ENCODE measurements around the gene DAPK2.
"Not testable (repeated sequence)": the region's sequence is repeated elsewhere in the genome, so short reads cannot be mapped to it uniquely, and the experiment has no call there.

Gene DAPK2

DNA sequence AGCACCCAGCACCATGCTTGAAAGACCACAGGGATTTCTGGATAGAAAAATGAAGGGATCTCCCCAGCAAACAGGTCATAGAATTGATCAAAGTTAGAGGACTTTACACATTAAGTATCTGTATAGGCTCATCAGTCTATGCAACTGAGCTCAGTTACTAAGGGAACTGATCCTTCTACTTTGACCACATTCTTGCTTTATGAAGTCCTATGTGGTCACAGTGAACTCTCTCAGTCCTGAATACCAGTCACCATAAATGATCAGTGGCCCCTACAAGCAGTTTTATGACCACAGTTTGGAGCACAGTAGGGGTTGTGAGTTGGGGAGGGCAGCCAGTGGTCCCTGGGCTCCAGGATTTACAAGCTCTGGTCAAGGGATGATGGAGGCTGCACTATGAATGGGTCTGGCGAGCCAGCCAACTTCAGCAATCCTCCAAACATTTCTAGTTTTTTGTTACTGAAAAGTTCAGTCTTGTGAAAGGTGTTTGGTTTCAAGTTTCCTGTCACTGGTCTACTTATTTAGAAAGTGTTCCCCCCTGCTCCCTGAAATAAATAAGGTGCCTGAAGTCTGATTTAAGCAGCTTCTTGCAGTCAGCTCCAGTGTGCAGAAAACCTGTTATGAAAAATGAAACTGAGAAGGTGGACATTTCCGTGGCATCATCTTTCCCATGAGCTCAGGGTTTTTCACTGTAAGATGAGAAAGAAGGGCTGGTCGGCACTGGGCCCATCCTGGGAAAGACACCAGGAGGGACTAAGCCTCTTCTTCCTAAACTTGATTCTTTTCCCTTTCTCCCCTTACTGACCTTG lies 75.5 kb downstream of the DAPK2 start:
- Histone ChIP-seq H3K4me3 (ENCODE audit: low read depth, low read length) (no peak overlapping the region), H3K36me3 (no peaks in the 10 kb centered on the region), H3K27me3 (ENCODE audit: insufficient read depth, low read depth, severe bottlenecking) (no peaks in the 10 kb centered on the region), H3K9me3 (ENCODE audit: severe bottlenecking) (no peaks in the 10 kb centered on the region), H3K27ac (no peak overlapping the region)
- no peak for DNase-seq
- TF ChIP-seq, protein P1, sequence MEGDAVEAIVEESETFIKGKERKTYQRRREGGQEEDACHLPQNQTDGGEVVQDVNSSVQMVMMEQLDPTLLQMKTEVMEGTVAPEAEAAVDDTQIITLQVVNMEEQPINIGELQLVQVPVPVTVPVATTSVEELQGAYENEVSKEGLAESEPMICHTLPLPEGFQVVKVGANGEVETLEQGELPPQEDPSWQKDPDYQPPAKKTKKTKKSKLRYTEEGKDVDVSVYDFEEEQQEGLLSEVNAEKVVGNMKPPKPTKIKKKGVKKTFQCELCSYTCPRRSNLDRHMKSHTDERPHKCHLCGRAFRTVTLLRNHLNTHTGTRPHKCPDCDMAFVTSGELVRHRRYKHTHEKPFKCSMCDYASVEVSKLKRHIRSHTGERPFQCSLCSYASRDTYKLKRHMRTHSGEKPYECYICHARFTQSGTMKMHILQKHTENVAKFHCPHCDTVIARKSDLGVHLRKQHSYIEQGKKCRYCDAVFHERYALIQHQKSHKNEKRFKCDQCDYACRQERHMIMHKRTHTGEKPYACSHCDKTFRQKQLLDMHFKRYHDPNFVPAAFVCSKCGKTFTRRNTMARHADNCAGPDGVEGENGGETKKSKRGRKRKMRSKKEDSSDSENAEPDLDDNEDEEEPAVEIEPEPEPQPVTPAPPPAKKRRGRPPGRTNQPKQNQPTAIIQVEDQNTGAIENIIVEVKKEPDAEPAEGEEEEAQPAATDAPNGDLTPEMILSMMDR (IDR thresholded peaks at IDR 0.05; ENCODE audit: low read depth, low read length), result no peak

DNA sequence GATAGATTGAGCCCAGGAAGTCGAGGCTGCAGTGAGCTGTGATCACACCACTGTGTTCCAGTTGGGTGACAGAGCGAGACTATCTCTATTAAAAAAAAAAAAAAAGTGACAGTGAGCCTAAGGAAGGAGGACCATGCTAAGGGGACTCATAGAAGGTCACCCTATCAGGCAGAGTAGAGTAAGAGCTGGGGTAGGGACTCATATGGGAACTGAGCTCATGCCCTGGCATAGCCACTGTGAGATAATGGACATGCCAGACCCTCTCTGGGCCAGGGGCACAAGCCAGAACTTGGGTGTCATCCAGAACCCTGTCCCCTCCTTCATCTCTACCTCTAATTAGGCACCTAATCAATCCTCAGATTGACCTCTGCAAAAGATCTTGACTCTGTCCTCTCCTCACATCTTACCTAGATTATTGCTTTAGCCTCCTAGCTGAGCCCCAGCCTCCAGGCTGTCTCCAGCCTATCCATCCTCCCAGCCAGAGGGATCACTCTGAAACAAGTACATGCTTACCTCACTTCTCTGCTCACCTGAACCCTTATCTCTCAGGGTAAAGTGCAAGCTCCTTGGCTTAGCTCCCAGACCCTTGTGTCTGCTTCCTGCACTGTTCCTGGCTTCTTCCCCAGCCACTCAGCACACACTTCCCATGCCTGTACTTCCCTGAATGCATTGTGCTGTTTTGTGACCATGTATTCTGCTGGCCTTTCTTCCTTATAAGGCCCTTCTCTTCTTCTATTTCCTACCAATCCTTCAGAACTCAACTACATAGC lies 76.4 kb downstream of the DAPK2 start:
- TF ChIP-seq, protein P1 (IDR thresholded peaks at IDR 0.05; ENCODE audit: low read depth, low read length), result no peak
- Histone ChIP-seq H3K4me3 (ENCODE audit: low read depth, low read length) (no peak overlapping the region), H3K9me3 (ENCODE audit: severe bottlenecking) (no peaks in the 10 kb centered on the region), H3K27me3 (ENCODE audit: insufficient read depth, low read depth, severe bottlenecking) (no peaks in the 10 kb centered on the region), H3K36me3 (no peaks in the 10 kb centered on the region), H3K27ac (no peak overlapping the region)
- DNase-seq, result no peak

DNA sequence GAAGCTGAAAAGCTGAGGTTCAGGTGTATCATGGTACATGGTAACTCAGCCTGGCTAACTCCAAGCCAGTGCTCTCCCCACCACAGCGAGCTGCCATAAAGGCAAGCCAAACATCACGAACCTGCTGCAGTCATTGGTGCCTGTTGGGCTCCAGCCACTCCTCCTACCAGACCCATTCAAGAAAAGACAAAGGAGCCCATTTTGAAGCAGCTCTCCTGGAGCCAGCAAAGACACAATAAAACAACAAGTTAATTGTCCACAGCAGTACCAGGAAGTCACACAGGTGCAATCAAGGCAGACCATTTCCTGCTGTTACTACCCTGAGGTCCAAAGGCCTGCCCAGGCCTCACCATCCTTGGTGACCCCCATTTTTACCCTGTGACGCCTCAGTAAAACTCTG lies 77.6 kb downstream of the DAPK2 start:
- TF ChIP-seq, protein P1 (IDR thresholded peaks at IDR 0.05; ENCODE audit: low read depth, low read length), result no peak
- Histone ChIP-seq H3K27me3 (ENCODE audit: insufficient read depth, low read depth, severe bottlenecking) (no peaks in the 10 kb centered on the region), H3K9me3 (ENCODE audit: severe bottlenecking) (no peaks in the 10 kb centered on the region), H3K4me3 (ENCODE audit: low read depth, low read length) (no peak overlapping the region), H3K27ac (no peak overlapping the region), H3K36me3 (no peaks in the 10 kb centered on the region)
- DNase-seq, result no peak

DNA sequence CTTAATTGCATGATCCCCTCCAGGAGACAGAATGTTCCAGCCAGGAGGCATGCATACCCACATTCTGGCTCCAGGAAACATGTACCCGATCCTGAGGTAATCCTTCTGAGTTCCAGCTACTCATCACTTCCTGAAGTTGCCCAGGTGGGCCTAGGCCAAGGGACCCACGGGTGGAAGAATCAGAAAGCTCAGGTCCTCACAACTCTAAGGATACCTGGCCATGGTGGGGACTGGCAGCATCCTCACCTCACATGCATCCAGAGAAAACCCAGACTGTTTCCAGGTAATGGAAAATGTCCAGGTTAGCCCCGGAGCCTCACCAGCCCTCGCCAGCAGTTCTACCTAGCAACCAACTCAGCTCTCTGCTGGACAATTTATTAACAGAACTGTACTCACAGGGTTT lies 78.2 kb downstream of the DAPK2 start:
- no peak overlapping the region for H3K4me3 ChIP-seq (ENCODE audit: low read depth, low read length)
- H3K27me3 ChIP-seq (ENCODE audit: insufficient read depth, low read depth, severe bottlenecking), result no peaks in the 10 kb centered on the region
- H3K36me3 ChIP-seq, result no peaks in the 10 kb centered on the region
- peaks cover 5% of the 10 kb centered on the region for H3K9me3 ChIP-seq (ENCODE audit: severe bottlenecking)
- no peak overlapping the region for H3K27ac ChIP-seq
- TF ChIP-seq, protein P1 (IDR thresholded peaks at IDR 0.05; ENCODE audit: low read depth, low read length), result no peak
- no peak for DNase-seq

DNA sequence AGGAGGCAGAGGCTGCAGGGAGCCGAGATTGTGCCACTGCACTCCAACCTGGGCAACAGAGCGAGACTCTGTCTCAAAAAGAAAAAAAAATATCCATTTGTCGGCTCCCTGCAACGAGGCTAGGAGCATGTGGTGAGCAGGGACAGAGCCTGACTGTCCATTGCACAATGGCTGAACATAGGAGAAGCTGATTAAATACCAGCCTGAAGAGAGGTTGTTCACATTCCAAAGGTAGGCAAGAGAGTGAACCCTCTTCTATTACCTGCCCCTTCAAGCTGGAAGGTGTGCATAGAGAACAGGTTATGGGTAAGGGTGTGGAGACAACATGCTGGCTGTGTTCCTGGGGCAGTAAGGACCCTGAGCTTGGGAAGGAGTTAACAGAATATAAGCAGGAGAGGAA lies 78.7 kb downstream of the DAPK2 start:
- DNase-seq, result no peak
- Histone ChIP-seq H3K27ac (no peak overlapping the region), H3K36me3 (no peaks in the 10 kb centered on the region), H3K9me3 (ENCODE audit: severe bottlenecking) (peaks cover 6% of the 10 kb centered on the region), H3K27me3 (ENCODE audit: insufficient read depth, low read depth, severe bottlenecking) (no peaks in the 10 kb centered on the region), H3K4me3 (ENCODE audit: low read depth, low read length) (no peak overlapping the region)
- TF ChIP-seq, protein P1 (IDR thresholded peaks at IDR 0.05; ENCODE audit: low read depth, low read length), result no peak

DNA sequence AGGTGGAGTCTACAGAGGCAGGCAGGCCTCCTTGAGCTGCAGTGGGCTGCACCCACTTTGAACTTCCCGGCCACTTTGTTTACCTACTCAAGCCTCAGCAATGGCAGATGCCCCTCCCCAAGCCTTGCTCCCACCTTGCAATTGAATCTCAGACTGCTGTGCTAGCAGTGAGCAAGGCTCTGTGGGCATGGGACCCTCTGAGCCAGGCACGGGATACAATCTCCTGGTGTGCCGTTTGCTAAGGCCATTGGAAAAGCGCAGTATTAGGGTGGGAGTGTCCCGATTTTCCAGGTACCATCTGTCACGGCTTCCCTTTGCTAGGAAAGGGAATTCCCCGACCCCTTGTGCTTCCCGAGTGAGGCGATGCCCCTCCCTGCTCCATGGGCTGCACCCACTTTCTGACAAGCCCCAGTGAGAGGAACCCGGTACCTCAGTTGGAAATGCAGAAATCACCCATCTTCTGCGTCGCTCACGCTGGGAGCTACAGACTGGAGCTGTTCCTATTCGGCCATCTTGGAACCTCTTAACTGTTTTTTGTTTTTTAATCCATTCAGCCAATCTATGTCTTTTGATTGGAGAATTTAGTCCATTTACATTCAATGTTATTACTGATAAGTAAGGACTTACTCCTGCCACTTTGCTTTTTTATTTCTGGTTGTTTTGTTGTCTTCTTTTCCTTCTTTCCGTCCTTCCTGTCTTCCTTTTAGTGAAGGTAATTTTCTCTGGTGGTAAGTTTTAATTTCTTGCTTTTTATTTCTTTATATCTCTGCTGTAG lies 83.2 kb downstream of the DAPK2 start:
- DNase-seq; H3K36me3 ChIP-seq; H3K9me3 ChIP-seq (ENCODE audit: severe bottlenecking); H3K27ac ChIP-seq; H3K4me3 ChIP-seq (ENCODE audit: low read depth, low read length); H3K27me3 ChIP-seq (ENCODE audit: insufficient read depth, low read depth, severe bottlenecking): not testable (repeated sequence)

All from WERI-Rb-1 (cell line).